Lower lobe of right lung (tissue), 2 donors: Measurements from ENCODE around the gene COPE. TPM values are rescaled to one million over a fixed set of nuclear protein-coding genes. Genes with fewer than 3 reads are reported as not detected.

Experiments used
- ATAC-seq, 2 donors: fragments of 200-7000 bp; cut with Tn5 transposase; one replicate each; pipeline ENCODE4 v1.9.1; 2020 to 2022; ENCODE audit warnings: mild to moderate bottlenecking in 2 of 2, moderate library complexity in 2 of 2
- DNase-seq: peaks from one replicate; pipeline ENCODE4 v3.0.0-alpha.2; 2020
- H3K27ac ChIP-seq: fragments of 200-600 bp; one replicate; pipeline ENCODE4 v1.8.0; 2022
- H3K27me3 ChIP-seq: fragments of 200-600 bp; one replicate; pipeline ENCODE4 v1.8.0; 2022; ENCODE audit warnings: low read depth
- H3K36me3 ChIP-seq: fragments of 200-600 bp; one replicate; pipeline ENCODE4 v1.8.0; 2022; ENCODE audit warnings: mild to moderate bottlenecking
- H3K4me1 ChIP-seq: fragments of 200-600 bp; one replicate; pipeline ENCODE4 v1.8.0; 2022
- H3K4me3 ChIP-seq: fragments of 200-600 bp; one replicate; pipeline ENCODE4 v1.8.0; 2022; ENCODE audit warnings: mild to moderate bottlenecking
- H3K9me3 ChIP-seq: fragments of 200-600 bp; one replicate; pipeline ENCODE4 v1.8.0; 2022
- CTCF ChIP-seq: fragments of 200-600 bp; IDR thresholded peaks from one replicate; pipeline ENCODE4 v1.8.0; 2022; ENCODE audit warnings: antibody characterized with exemption, mild to moderate bottlenecking
- intact Hi-C: fragments of 100-400 bp; cut with DNase I; formaldehyde crosslinking; loops from one replicate; pipeline ENCODE4 v1.11.0; 2022
- total RNA-seq: library from RNA; stranded (reverse); fragmentation: NEBNext Ultra II Directional; extraction: Animal tissue kit (Norgen Biotek cat#: 25700); gene quantifications from one replicate; pipeline ENCODE4 v1.2.1, GENCODE V29; 2021
- donor health status: DM: no; HTN: yes; CAD: no; lungs with severe emphysema.

Gene COPE
- total RNA-seq, 1 donor from 2014 or later = 145 TPM

- ATAC-seq (no peak), DNase-seq (no peak)
- no peak for TF ChIP-seq CTCF
- Histone ChIP-seq H3K27me3 (peaks cover 31% of the 10 kb centered on the region), H3K9me3 (no peaks in the 10 kb centered on the region), H3K36me3 (no peaks in the 10 kb centered on the region), H3K4me1 (peaks cover 16% of the 10 kb centered on the region), H3K4me3 (no peak overlapping the region), H3K27ac (no peak overlapping the region)
- intact Hi-C loops = no loop called here
Observed at GRCh38 chr19:18893587-18894253, 25.5 kb downstream of the COPE start.

GRCh38 chr19:18889949-18890745 is 29.0 kb downstream of the COPE start:
- no peak for DNase-seq
- no peak overlapping the region for H3K27ac ChIP-seq
- no peaks in the 10 kb centered on the region for H3K36me3 ChIP-seq
- H3K4me3 ChIP-seq = no peak overlapping the region
- H3K9me3 ChIP-seq = no peaks in the 10 kb centered on the region
- peaks cover 18% of the 10 kb centered on the region for H3K27me3 ChIP-seq
- H3K4me1 ChIP-seq = peaks cover 11% of the 10 kb centered on the region
- intact Hi-C loops = no loop called here
- TF ChIP-seq CTCF = no peak
- ATAC-seq = no peak

GRCh38 chr19:18886972-18887371 is 32.2 kb downstream of the COPE start:
- no peak for DNase-seq
- no peak for ATAC-seq
- no peak for TF ChIP-seq CTCF
- Histone ChIP-seq H3K27ac (no peak overlapping the region), H3K4me1 (no peaks in the 10 kb centered on the region), H3K27me3 (no peaks in the 10 kb centered on the region), H3K36me3 (no peaks in the 10 kb centered on the region), H3K4me3 (no peak overlapping the region), H3K9me3 (no peaks in the 10 kb centered on the region)
- intact Hi-C loops = no loop called here

- Histone ChIP-seq H3K4me1 (no peaks in the 10 kb centered on the region), H3K36me3 (no peaks in the 10 kb centered on the region), H3K4me3 (no peak overlapping the region), H3K27me3 (no peaks in the 10 kb centered on the region), H3K27ac (no peak overlapping the region), H3K9me3 (no peaks in the 10 kb centered on the region)
- intact Hi-C loops = no loop called here
- no peak for TF ChIP-seq CTCF
- DNase-seq (no peak), ATAC-seq (no peak)
Observed at GRCh38 chr19:18883526-18884304, 35.5 kb downstream of the COPE start.

- Histone ChIP-seq H3K36me3 (no peaks in the 10 kb centered on the region), H3K4me3 (no peak overlapping the region), H3K4me1 (no peaks in the 10 kb centered on the region), H3K9me3 (no peaks in the 10 kb centered on the region), H3K27me3 (no peaks in the 10 kb centered on the region), H3K27ac (no peak overlapping the region)
- ATAC-seq (no peak), DNase-seq (no peak)
- no peak for TF ChIP-seq CTCF
- intact Hi-C loops = no loop called here
Observed at GRCh38 chr19:18881491-18881890, 37.7 kb downstream of the COPE start.
